PC-9 (cell line): ENCODE data around the gene MYLK. TPM values are rescaled to one million over a fixed set of nuclear protein-coding genes. Genes with fewer than 3 reads are reported as not detected.

Experiments used
- BruUV-seq: library from RNA; stranded (reverse); fragments of 400-500 nt; replicated peaks from 2 replicates; lab custom pipeline; 2021; lab: Mats Ljungman, UMichigan
- CTCF ChIA-PET: fragments of 300-600 bp; sonication (Branson Sonifier 250); formaldehyde crosslinking; loops from one replicate; lab custom pipeline; 2022; ENCODE audit warnings: antibody characterized with exemption; lab: Charles Lee
- POLR2A ChIA-PET: fragments of 300-600 bp; sonication (Branson Sonifier 250); formaldehyde crosslinking; loops from one replicate; lab custom pipeline; 2022; ENCODE audit warnings: antibody characterized with exemption; ENCODE audit not compliant: unreplicated experiment; lab: Charles Lee
- DNase-seq, 2 experiments: peaks; one replicate each; pipeline versions ENCODE4 v3.0.0 to v3.0.0-alpha.2; 2015 to 2022; ENCODE audit warnings: mixed read lengths in 1 of 2
- H2AFZ ChIP-seq: fragments of 200-600 bp; sonication (generic); 2 replicates; pipeline ENCODE4 v1.8.1; 2017; ENCODE audit warnings: antibody characterized with exemption
- H3F3A ChIP-seq: fragments of 200-600 bp; sonication (generic); 2 replicates; pipeline ENCODE4 v1.8.1; 2017; ENCODE audit warnings: antibody characterized with exemption, mild to moderate bottlenecking, low read depth; ENCODE audit not compliant: insufficient read depth
- H3K27ac ChIP-seq: fragments of 200-600 bp; sonication (generic); 2 replicates; pipeline ENCODE4 v1.6.1; 2016; ENCODE audit warnings: mixed run types
- H3K27me3 ChIP-seq: fragments of 200-600 bp; sonication (generic); 2 replicates; pipeline ENCODE4 v1.6.1; 2016; ENCODE audit warnings: low read depth, mixed run types; ENCODE audit not compliant: insufficient read depth
- H3K36me3 ChIP-seq: fragments of 200-600 bp; sonication (generic); 2 replicates; pipeline ENCODE4 v1.6.1; 2016; ENCODE audit warnings: low read depth, mixed run types
- H3K4me1 ChIP-seq: fragments of 200-600 bp; sonication (generic); replicated peaks from 2 replicates; pipeline ENCODE4 v1.6.1; 2016; ENCODE audit warnings: mixed run types; ENCODE audit not compliant: insufficient read depth
- H3K4me2 ChIP-seq: fragments of 200-600 bp; sonication (generic); 2 replicates; pipeline ENCODE4 v1.6.1; 2017; ENCODE audit warnings: mixed run types
- H3K4me3 ChIP-seq: fragments of 200-600 bp; sonication (generic); 2 replicates; pipeline ENCODE4 v1.6.1; 2016; ENCODE audit warnings: mixed run types
- H3K79me2 ChIP-seq: fragments of 200-600 bp; sonication (generic); 2 replicates; pipeline ENCODE4 v1.6.1; 2017; ENCODE audit warnings: low read depth, mixed run types
- H3K9me2 ChIP-seq: fragments of 200-600 bp; sonication (generic); 2 replicates; pipeline ENCODE4 v1.8.1; 2017; ENCODE audit warnings: mild to moderate bottlenecking; ENCODE audit not compliant: insufficient read depth
- H3K9me3 ChIP-seq: fragments of 200-600 bp; sonication (generic); 2 replicates; pipeline ENCODE4 v1.8.1; 2016; ENCODE audit warnings: low read depth; ENCODE audit not compliant: insufficient read depth
- H4K20me1 ChIP-seq: fragments of 200-600 bp; sonication (generic); 2 replicates; pipeline ENCODE4 v1.8.1; 2017; ENCODE audit not compliant: insufficient read depth
- EZH2 ChIP-seq: fragments of 200-600 bp; sonication (generic); IDR thresholded peaks from 2 replicates; pipeline ENCODE4 v1.8.0; 2017; ENCODE audit warnings: antibody characterized with exemption, low read depth
- intact Hi-C: fragments of 100-400 bp; cut with micrococcal nuclease; formaldehyde crosslinking; loops from one replicate; pipeline ENCODE4 v1.10.0; 2022; ENCODE audit not compliant: unreplicated experiment
- total RNA-seq: library from RNA; stranded (reverse); gene quantifications from 2 replicates; pipeline ENCODE4 v1.2.3, GENCODE V29; 2021
- TF ChIP-seq, protein P1 (sequence below): fragments of 200-600 bp; sonication (generic); conservative IDR thresholded peaks from 2 replicates; pipeline ENCODE4 v1.6.1; 2017; ENCODE audit warnings: mixed run types, antibody characterized with exemption, mild to moderate bottlenecking, moderate library complexity

Gene MYLK
- total RNA-seq, 1 experiment from 2014 or later = 0.72 TPM

DNA sequence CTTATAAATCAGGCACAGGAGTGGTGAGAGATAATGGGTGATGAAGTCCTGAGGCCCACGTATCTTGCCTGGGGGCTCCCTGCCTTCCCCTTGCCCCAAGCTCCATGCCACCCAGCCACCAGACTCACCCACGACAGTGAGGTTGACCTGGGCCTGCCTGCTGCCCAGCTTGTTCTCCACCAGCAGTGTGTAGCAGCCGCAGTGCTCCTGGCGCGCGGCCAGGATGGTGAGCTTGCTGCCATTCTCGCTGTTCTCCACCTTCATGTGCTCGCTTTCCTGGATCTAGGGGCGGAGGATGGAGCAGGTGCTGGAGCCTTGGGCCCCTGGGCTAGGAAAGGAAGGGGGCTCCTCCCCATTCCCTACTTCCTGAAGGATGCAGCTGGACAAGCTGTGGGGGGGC, 220.2 kb downstream of the MYLK start:
- Histone ChIP-seq H3K27me3 (peaks cover 16% of the 10 kb centered on the region; the same call in 1 of the 2 replicates), H4K20me1 (no peaks in the 10 kb centered on the region), H3K27ac (no peak overlapping the region), H3K9me3 (no peaks in the 10 kb centered on the region), H3K4me2 (no peak overlapping the region), H3K36me3 (no peaks in the 10 kb centered on the region), H2AFZ (no peak overlapping the region), H3K4me1 (no peaks in the 10 kb centered on the region), H3K9me2 (no peaks in the 10 kb centered on the region), H3K4me3 (no peak overlapping the region), H3F3A (no peaks in the 10 kb centered on the region), H3K79me2 (no peaks in the 10 kb centered on the region)
- no peak for TF ChIP-seq EZH2
- TF ChIP-seq, protein P1, sequence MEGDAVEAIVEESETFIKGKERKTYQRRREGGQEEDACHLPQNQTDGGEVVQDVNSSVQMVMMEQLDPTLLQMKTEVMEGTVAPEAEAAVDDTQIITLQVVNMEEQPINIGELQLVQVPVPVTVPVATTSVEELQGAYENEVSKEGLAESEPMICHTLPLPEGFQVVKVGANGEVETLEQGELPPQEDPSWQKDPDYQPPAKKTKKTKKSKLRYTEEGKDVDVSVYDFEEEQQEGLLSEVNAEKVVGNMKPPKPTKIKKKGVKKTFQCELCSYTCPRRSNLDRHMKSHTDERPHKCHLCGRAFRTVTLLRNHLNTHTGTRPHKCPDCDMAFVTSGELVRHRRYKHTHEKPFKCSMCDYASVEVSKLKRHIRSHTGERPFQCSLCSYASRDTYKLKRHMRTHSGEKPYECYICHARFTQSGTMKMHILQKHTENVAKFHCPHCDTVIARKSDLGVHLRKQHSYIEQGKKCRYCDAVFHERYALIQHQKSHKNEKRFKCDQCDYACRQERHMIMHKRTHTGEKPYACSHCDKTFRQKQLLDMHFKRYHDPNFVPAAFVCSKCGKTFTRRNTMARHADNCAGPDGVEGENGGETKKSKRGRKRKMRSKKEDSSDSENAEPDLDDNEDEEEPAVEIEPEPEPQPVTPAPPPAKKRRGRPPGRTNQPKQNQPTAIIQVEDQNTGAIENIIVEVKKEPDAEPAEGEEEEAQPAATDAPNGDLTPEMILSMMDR = no peak
- no peak for DNase-seq
- BruUV-seq = no TSS peak
- POLR2A ChIA-PET = no interaction called here
- intact Hi-C loops = no loop called here
- CTCF ChIA-PET = no interaction called here

DNA sequence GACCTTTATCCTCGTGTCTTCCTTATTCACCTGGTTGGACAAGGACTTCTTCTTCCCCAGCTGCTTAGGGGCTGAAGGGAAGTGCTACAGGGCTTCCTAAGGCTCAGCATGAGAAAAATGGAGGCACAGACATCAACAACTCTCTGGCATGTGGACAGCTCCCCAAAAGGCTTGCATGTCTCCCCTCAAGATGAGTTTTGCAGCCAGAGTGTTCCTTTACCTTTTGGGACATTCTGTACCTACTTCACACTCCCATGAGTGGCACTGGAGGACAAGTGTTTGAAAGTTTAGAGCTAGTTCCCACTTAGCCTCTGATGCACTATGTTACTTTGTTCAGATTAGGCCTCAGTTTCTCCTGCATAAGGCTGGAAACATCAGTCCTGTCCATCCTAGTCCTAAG, 222.2 kb downstream of the MYLK start:
- Histone ChIP-seq H3K9me3 (no peaks in the 10 kb centered on the region), H3K27ac (no peak overlapping the region), H3K4me2 (no peak overlapping the region), H3K79me2 (no peaks in the 10 kb centered on the region), H4K20me1 (no peaks in the 10 kb centered on the region), H3F3A (no peaks in the 10 kb centered on the region), H3K27me3 (peaks cover 21% of the 10 kb centered on the region; the same call in 1 of the 2 replicates), H3K9me2 (no peaks in the 10 kb centered on the region), H3K4me1 (no peaks in the 10 kb centered on the region), H3K36me3 (no peaks in the 10 kb centered on the region), H2AFZ (no peak overlapping the region), H3K4me3 (no peak overlapping the region)
- BruUV-seq = no TSS peak
- DNase-seq = no peak
- CTCF ChIA-PET = interaction anchor here (0.6 kb wide), 1 partner anchor 262 kb away, joined by 5 read pairs; no protein-coding TSS in a partner anchor
- TF ChIP-seq, protein P1 = no peak
- TF ChIP-seq EZH2 = no peak
- POLR2A ChIA-PET = no interaction called here
- intact Hi-C loops = no loop called here

DNA sequence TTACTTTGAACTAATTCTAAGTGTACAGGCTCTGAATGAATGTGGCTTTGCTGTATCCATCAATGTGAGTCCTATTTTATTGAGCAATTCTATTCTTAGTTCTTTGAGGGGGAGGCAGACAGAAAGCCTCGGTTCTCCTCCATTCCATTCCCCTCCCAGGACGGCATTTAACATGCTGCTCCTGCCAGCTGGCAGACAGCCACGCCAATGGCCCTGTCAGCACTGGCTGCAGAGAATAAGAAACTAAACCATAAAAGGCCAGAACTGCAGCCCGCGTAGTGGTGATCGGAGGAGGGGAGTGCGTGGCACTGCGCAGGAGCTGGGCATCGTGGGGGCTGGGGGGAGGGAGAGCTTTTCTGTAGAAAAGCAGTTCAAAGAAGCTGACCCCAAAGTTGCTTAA, 223.2 kb downstream of the MYLK start:
- ChIA-PET CTCF (no interaction called here), POLR2A (no interaction called here)
- Histone ChIP-seq H3K4me1 (no peaks in the 10 kb centered on the region), H3K79me2 (no peaks in the 10 kb centered on the region), H4K20me1 (no peaks in the 10 kb centered on the region), H3K9me3 (no peaks in the 10 kb centered on the region), H3K9me2 (no peaks in the 10 kb centered on the region), H3K27ac (no peak overlapping the region), H3K36me3 (no peaks in the 10 kb centered on the region), H3K27me3 (peaks cover 17% of the 10 kb centered on the region; the same call in 1 of the 2 replicates), H3K4me2 (no peak overlapping the region), H3F3A (no peaks in the 10 kb centered on the region), H2AFZ (no peak overlapping the region), H3K4me3 (no peak overlapping the region)
- TF ChIP-seq, protein P1 = no peak
- no peak for TF ChIP-seq EZH2
- intact Hi-C loops = no loop called here
- DNase-seq = no peak
- no TSS peak for BruUV-seq
